Kidney (tissue), 14 donors: Measurements from ENCODE around the gene DSTYK. TPM values are rescaled to one million over a fixed set of nuclear protein-coding genes. Genes with fewer than 3 reads are reported as not detected.

Experiments used
- DNase-seq, 5 donors: peaks; one replicate each; pipeline ENCODE4 v3.0.0-alpha.2; 2013 to 2020
- FAIRE-seq: peaks from 2 replicates; lab custom pipeline; 2012; peaks lifted over from hg19 to GRCh38; lab: Jason Lieb, UNC
- H3K27ac ChIP-seq, 2 donors: one replicate each; pipeline ENCODE4 v1.7.0; 2013; ENCODE audit warnings: low read depth in 2 of 2, low read length in 2 of 2, inconsistent platforms in 1 of 2
- H3K27me3 ChIP-seq: one replicate; pipeline ENCODE4 v1.7.1; 2013; ENCODE audit warnings: low read length, inconsistent platforms; ENCODE audit not compliant: control insufficient read depth, insufficient read depth
- H3K36me3 ChIP-seq, 3 donors: one replicate each; pipeline versions ENCODE4 v1.7.0 to v1.7.1; 2013; ENCODE audit warnings: low read length in 3 of 3, control low read depth in 1 of 3, inconsistent platforms in 1 of 3; ENCODE audit not compliant: insufficient read depth in 3 of 3, control insufficient read depth in 2 of 3
- H3K4me1 ChIP-seq, 3 donors: one replicate each; pipeline versions ENCODE4 v1.7.0 to v1.7.1; 2013; ENCODE audit warnings: low read length in 3 of 3, inconsistent platforms in 1 of 3, low read depth in 1 of 3; ENCODE audit not compliant: control insufficient read depth in 2 of 3, insufficient read depth in 2 of 3
- H3K4me3 ChIP-seq, 3 donors: one replicate each; pipeline versions ENCODE4 v1.7.0 to v1.8.1; 2013; ENCODE audit warnings: low read length in 3 of 3, control low read depth in 1 of 3, inconsistent platforms in 1 of 3
- H3K9ac ChIP-seq, 3 donors: one replicate each; pipeline versions ENCODE4 v1.7.0 to v1.7.1; 2013; ENCODE audit warnings: low read length in 3 of 3, control low read depth in 1 of 3, inconsistent platforms in 1 of 3
- H3K9me3 ChIP-seq, 3 donors: one replicate each; pipeline versions ENCODE4 v1.7.0 to v1.7.1; 2013; ENCODE audit warnings: low read length in 3 of 3, control low read depth in 1 of 3, inconsistent platforms in 1 of 3; ENCODE audit not compliant: control insufficient read depth in 2 of 3, insufficient read depth in 1 of 3
- intact Hi-C: fragments of 100-400 bp; cut with DNase I; formaldehyde crosslinking; loops from one replicate; pipeline ENCODE4 v1.11.1; 2022
- polyA plus RNA-seq: library from polyadenylated mRNA; stranded (reverse); fragments of 350-450 nt; fragmentation: Illumina TruSeq; extraction: RNeasy Lipid Tissue Mini Kit (QIAGEN cat#74804); gene quantifications from one replicate; pipeline ENCODE4 v1.2.3, GENCODE V29; 2014; ENCODE audit warnings: low read depth, low replicate concordance; ENCODE audit not compliant: insufficient read depth
- total RNA-seq: library from RNA; stranded (reverse); fragmentation: NEBNext Ultra II Directional; extraction: Animal tissue kit (Norgen Biotek cat#: 25700); gene quantifications from one replicate; pipeline ENCODE4 v1.2.1, GENCODE V29; 2021
- TF ChIP-seq, protein P1 (sequence below): IDR thresholded peaks from 3 replicates; pipeline ENCODE4 v1.5.1; 2012; ENCODE audit warnings: mild to moderate bottlenecking, moderate library complexity, borderline replicate concordance; ENCODE audit not compliant: insufficient read depth; ENCODE audit errors: extremely low read depth
- donor health status: control.
- donor health status: control.
- donor health status: control.
- donor health status: control.
- donor health status: control.
- donor health status: DM: yes; HTN: yes; CAD: no.
- donor health status: Normal renal cell carcinoma (clear cell type).

DSTYK gene
- total and polyA plus RNA-seq, 2 donors from 2014 or later: 5.6 to 17.8 TPM

DNA sequence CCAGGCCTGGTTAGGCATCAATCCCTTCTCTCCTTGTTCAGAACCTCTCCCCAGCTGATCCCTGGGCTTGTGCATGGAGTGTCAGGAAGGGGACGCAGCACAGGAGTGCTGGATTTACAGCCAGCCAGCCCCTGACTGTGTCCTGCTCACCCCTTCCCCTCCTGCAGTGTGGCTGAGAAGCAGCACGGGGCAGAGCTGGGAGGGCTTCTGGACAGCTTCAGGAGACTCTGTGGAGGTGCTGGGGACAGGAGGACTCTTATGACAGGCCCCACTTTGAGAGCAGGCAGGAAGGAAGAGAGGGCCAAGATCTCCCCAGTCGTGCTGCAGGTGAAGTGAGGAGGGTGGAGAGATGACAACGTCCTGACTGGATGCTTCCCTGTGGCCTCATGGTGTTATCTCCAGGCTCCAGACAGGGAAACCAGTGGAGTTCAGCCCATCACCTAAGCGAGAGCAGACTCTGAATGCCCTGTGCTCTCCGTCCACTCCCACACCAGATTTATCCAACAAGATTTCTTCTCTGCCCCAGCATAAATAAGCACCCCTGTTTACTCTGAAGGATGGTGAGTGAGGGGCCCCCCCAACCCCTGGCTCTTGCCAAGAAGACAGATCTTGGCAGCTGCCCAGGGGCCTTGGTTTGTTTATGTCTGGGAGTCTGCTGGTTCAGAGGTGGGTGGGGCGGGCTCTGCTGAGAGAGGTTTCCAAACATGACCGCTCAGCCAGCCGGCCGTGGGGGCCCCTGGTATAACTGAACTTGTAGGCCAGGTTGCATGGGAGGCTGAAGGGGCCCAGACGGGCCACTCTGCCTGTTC, 37.5 kb upstream of the DSTYK start:
- TF ChIP-seq, protein P1, sequence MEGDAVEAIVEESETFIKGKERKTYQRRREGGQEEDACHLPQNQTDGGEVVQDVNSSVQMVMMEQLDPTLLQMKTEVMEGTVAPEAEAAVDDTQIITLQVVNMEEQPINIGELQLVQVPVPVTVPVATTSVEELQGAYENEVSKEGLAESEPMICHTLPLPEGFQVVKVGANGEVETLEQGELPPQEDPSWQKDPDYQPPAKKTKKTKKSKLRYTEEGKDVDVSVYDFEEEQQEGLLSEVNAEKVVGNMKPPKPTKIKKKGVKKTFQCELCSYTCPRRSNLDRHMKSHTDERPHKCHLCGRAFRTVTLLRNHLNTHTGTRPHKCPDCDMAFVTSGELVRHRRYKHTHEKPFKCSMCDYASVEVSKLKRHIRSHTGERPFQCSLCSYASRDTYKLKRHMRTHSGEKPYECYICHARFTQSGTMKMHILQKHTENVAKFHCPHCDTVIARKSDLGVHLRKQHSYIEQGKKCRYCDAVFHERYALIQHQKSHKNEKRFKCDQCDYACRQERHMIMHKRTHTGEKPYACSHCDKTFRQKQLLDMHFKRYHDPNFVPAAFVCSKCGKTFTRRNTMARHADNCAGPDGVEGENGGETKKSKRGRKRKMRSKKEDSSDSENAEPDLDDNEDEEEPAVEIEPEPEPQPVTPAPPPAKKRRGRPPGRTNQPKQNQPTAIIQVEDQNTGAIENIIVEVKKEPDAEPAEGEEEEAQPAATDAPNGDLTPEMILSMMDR: no peak
- no peak overlapping the region for H3K9ac ChIP-seq

GRCh38 chr1:205247130-205247921, 35.8 kb upstream of the DSTYK start:
- H3K4me1 ChIP-seq: peaks cover 0 to 8% (median 3%) of the 10 kb centered on the region in 3 donors
- FAIRE-seq: no peak
- H3K27me3 ChIP-seq: no peaks in the 10 kb centered on the region
- H3K9me3 ChIP-seq: no peaks in the 10 kb centered on the region
- no peak overlapping the region for H3K9ac ChIP-seq
- intact Hi-C loops: no loop called here
- TF ChIP-seq, protein P1: no peak
- no peak overlapping the region for H3K27ac ChIP-seq
- no peaks in the 10 kb centered on the region for H3K36me3 ChIP-seq
- DNase-seq: peak in 1 of 5 donors; percentile 53
- H3K4me3 ChIP-seq: no peak overlapping the region

More for the DNA sequence above, 37.5 kb upstream of the DSTYK start:
- DNase-seq: peak in 3 of 5 donors; percentile 36 to 89 (median 69)
- Histone ChIP-seq H3K27ac (no peak overlapping the region), H3K36me3 (no peaks in the 10 kb centered on the region), H3K27me3 (no peaks in the 10 kb centered on the region), H3K4me1 (peaks cover 0 to 8% (median 3%) of the 10 kb centered on the region in 3 donors), H3K4me3 (no peak overlapping the region), H3K9me3 (no peaks in the 10 kb centered on the region)
- no peak for FAIRE-seq
- intact Hi-C loops: no loop called here

GRCh38 chr1:205246351-205247119, 35.0 kb upstream of the DSTYK start:
- Histone ChIP-seq H3K27me3 (no peaks in the 10 kb centered on the region), H3K27ac (no peak overlapping the region), H3K4me1 (peaks cover 0 to 8% (median 3%) of the 10 kb centered on the region in 3 donors), H3K4me3 (no peak overlapping the region), H3K36me3 (no peaks in the 10 kb centered on the region), H3K9ac (no peak overlapping the region), H3K9me3 (no peaks in the 10 kb centered on the region)
- DNase-seq: no peak
- intact Hi-C loops: no loop called here
- TF ChIP-seq, protein P1: no peak
- FAIRE-seq: no peak
